PC-3 (cell line): ENCODE measurements around the gene SDF2L1. TPM values are rescaled to one million over a fixed set of nuclear protein-coding genes. Genes with fewer than 3 reads are reported as not detected.

ENCODE experiments used
- ATAC-seq: fragments of 200-7000 bp; cut with Tn5 transposase; 2 replicates; pipeline ENCODE4 v1.9.1; 2020; ENCODE audit warnings: mild to moderate bottlenecking, moderate library complexity
- BruUV-seq: library from RNA; stranded (reverse); fragments of 400-500 nt; replicated peaks from 2 replicates; lab custom pipeline; 2021; lab: Mats Ljungman, UMichigan
- CTCF ChIA-PET: fragments of 300-600 bp; sonication (Branson Sonifier 250); formaldehyde crosslinking; loops from one replicate; lab custom pipeline; 2022; ENCODE audit warnings: antibody characterized with exemption; lab: Charles Lee
- POLR2A ChIA-PET: fragments of 300-600 bp; sonication (Branson Sonifier 250); formaldehyde crosslinking; loops from one replicate; lab custom pipeline; 2022; ENCODE audit warnings: antibody characterized with exemption; ENCODE audit not compliant: unreplicated experiment; lab: Charles Lee
- DNase-seq: peaks from one replicate; pipeline ENCODE4 v3.0.0-alpha.2; 2015
- H2AFZ ChIP-seq: fragments of 300-600 bp; sonication (generic); 2 replicates; pipeline ENCODE4 v1.6.0; 2016; ENCODE audit warnings: antibody characterized with exemption, low read length
- H3F3A ChIP-seq: fragments of 300-600 bp; sonication (generic); one replicate; pipeline ENCODE4 v1.6.0; 2017; ENCODE audit warnings: antibody characterized with exemption, low read length, control low read depth, mild to moderate bottlenecking; ENCODE audit not compliant: unreplicated experiment
- H3K27ac ChIP-seq: fragments of 300-600 bp; sonication (generic); 2 replicates; pipeline ENCODE4 v1.5.1; 2016; ENCODE audit warnings: mild to moderate bottlenecking, low read length
- H3K27me3 ChIP-seq: fragments of 300-600 bp; sonication (generic); 2 replicates; pipeline ENCODE4 v1.6.1; 2016; ENCODE audit warnings: low read length, mixed read lengths
- H3K36me3 ChIP-seq: fragments of 300-600 bp; sonication (generic); 2 replicates; pipeline ENCODE4 v1.6.1; 2016; ENCODE audit warnings: low read depth, mixed run types, low read length, mixed read lengths
- H3K4me1 ChIP-seq: fragments of 300-600 bp; sonication (generic); 2 replicates; pipeline ENCODE4 v1.5.1; 2016; ENCODE audit warnings: low read length; ENCODE audit not compliant: insufficient read depth
- H3K4me2 ChIP-seq: fragments of 300-600 bp; sonication (generic); 2 replicates; pipeline ENCODE4 v1.6.0; 2016; ENCODE audit warnings: low read length
- H3K4me3 ChIP-seq: fragments of 300-600 bp; sonication (generic); 2 replicates; pipeline ENCODE4 v1.5.1; 2016; ENCODE audit warnings: mild to moderate bottlenecking, low read length, mixed read lengths
- H3K79me2 ChIP-seq: fragments of 300-600 bp; sonication (generic); 2 replicates; pipeline ENCODE4 v1.6.1; 2017; ENCODE audit warnings: low read length, mixed read lengths
- H3K9ac ChIP-seq: fragments of 300-600 bp; sonication (generic); 2 replicates; pipeline ENCODE4 v1.6.0; 2016; ENCODE audit warnings: mild to moderate bottlenecking, low read length
- H3K9me2 ChIP-seq: fragments of 300-600 bp; sonication (generic); replicated peaks from 2 replicates; pipeline ENCODE4 v1.6.1; 2016; ENCODE audit warnings: mixed run types, low read length, mixed read lengths
- H3K9me3 ChIP-seq: fragments of 300-600 bp; sonication (generic); 2 replicates; pipeline ENCODE4 v1.6.1; 2016; ENCODE audit warnings: low read length, mixed read lengths
- H4K20me1 ChIP-seq: fragments of 300-600 bp; sonication (generic); 2 replicates; pipeline ENCODE4 v1.6.1; 2016; ENCODE audit warnings: low read length, mixed read lengths
- CTCF ChIP-seq: fragments of 300-600 bp; sonication (generic); conservative IDR thresholded peaks from 2 replicates; pipeline ENCODE4 v1.5.1; 2017; ENCODE audit warnings: antibody characterized with exemption, low read depth, mild to moderate bottlenecking, low read length
- EZH2 ChIP-seq: fragments of 300-600 bp; sonication (generic); IDR thresholded peaks from one replicate; pipeline ENCODE4 v1.6.1; 2017; ENCODE audit warnings: antibody characterized with exemption, mild to moderate bottlenecking, low read length; ENCODE audit not compliant: unreplicated experiment
- EZH2phosphoT487 ChIP-seq: fragments of 300-600 bp; sonication (generic); IDR thresholded peaks from 2 replicates; pipeline ENCODE4 v1.6.1; 2018; ENCODE audit warnings: mild to moderate bottlenecking, antibody characterized with exemption, low read length, borderline replicate concordance
- intact Hi-C: fragments of 100-400 bp; cut with micrococcal nuclease; formaldehyde crosslinking; loops from 2 replicates; pipeline ENCODE4 v1.9.0; 2023
- total RNA-seq: library from RNA; depleted of rRNA; stranded (reverse); fragments of >200 nt; gene quantifications from 2 replicates; pipeline ENCODE4 v1.2.3, GENCODE V29; 2014

SDF2L1 gene
- total RNA-seq, 1 experiment from 2014 or later = 180 TPM

DNA sequence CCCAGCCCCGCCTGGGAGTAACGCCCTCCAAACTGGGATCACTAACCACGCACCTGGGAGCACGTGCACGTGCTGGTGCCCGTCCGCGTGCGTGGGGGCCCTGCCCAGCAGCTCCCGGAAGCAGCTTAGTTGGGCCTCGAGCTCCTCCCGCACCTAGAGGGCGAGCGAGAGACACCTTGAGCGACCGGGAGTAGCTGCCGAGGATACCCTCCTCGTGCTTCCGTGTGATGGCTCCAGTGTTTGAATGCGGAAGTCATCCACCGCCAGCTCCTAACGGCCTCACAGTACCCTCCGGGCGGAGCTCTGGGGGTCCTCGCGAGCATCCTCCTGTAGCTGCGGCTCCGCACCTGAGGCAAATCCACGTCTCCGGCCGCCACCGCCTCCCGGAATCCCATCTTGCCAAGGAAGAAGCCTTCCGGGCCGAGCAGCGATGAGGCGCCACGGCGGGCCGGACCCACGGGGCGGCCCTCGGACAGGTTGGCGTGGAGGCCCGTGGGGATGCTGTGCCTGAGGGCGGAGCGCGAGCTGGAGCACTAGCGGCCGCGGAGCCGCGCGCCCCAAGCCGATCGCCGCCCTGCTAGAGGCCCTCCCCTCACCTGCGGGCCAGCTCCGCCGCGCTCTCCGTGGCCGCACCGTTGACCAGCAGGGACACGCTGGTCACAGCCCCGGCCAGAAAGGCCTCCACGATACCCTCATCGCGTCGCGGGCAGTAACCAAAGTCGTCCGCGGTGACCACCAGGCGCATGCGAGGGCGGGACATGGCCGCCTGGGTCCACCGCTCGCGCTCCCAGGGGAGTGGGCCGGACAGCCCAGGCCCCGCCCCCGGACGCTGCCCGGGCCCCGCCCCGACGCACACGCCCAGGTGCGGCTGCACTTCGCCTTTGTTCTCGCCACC lies 12.6 kb upstream of the SDF2L1 start, which contains the start of gene YDJC:
Gene YDJC (minus strand): TSS at position 768 of the 895 bp plus-strand sequence. CDS start 8 bp downstream, at position 760.
- TSS peak; percentile 65 for BruUV-seq
- Histone ChIP-seq H3F3A (no peaks in the 10 kb centered on the region), H3K27me3 (no peaks in the 10 kb centered on the region), H4K20me1 (no peaks in the 10 kb centered on the region), H3K9ac (peak within 1 kb of the TSS; percentile 100), H3K4me3 (peak within 1 kb of the TSS; percentile 96), H3K9me3 (no peaks in the 10 kb centered on the region), H2AFZ (peak within 1 kb of the TSS; percentile 80), H3K9me2 (no peaks in the 10 kb centered on the region), H3K27ac (peak within 1 kb of the TSS; percentile 81), H3K36me3 (peaks cover 3% of the 10 kb centered on the region; the same call in 1 of the 2 replicates), H3K4me2 (peak within 1 kb of the TSS; percentile 99), H3K79me2 (peaks cover 40% of the 10 kb centered on the region), H3K4me1 (peaks cover 10% of the 10 kb centered on the region)
- CTCF ChIA-PET = interaction anchor here (0.6 to 1.4 kb wide), 4 partner anchors 12 to 173 kb away, joined by 3 to 15 read pairs (median 4); partner anchors contain the start of gene SDF2L1
- DNase-seq = peak; percentile 92
- ATAC-seq = peak; percentile 89
- intact Hi-C loops = no loop called here
- POLR2A ChIA-PET = interaction anchor here (0.5 to 1.2 kb wide), 6 partner anchors 12 to 627 kb away, joined by 3 to 7 read pairs (median 3); partner anchors contain the start of gene SDF2L1
- no peak for TF ChIP-seq EZH2phosphoT487
- no peak for TF ChIP-seq EZH2
- peak; percentile 57 for TF ChIP-seq CTCF

DNA sequence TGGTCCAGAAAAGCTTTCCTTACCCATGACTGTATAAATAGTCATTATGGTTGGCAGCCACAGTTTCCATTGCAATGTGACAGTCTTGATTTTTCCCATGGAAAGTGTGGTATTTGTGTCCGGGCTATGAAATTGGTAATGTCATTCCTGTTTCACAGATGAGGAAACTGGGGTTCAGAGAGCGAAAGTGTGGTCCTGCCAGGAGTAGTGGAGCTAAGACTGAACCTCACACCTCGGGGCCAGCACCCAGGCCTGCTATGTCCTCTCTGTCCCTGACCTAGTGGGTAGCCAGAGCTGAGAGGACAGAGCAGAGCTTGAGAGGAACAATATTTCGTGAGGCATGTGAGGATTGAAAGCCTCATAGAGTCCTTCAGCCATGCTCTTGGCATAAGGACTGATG lies 11.1 kb upstream of the SDF2L1 start:
- H3K9me2 ChIP-seq = no peaks in the 10 kb centered on the region
- no TSS peak for BruUV-seq
- no peak for DNase-seq
- no peak for ATAC-seq
- H4K20me1 ChIP-seq = no peaks in the 10 kb centered on the region
- H3K4me3 ChIP-seq = no peak overlapping the region
- ChIA-PET CTCF (no interaction called here), POLR2A (no interaction called here)
- TF ChIP-seq CTCF (no peak), EZH2phosphoT487 (no peak), EZH2 (no peak)
- intact Hi-C loops = no loop called here
- H3K4me1 ChIP-seq = peaks cover 10% of the 10 kb centered on the region
- H3K27me3 ChIP-seq = no peaks in the 10 kb centered on the region
- no peak overlapping the region for H3K4me2 ChIP-seq
- no peaks in the 10 kb centered on the region for H3K9me3 ChIP-seq
- H3K9ac ChIP-seq = no peak overlapping the region
- no peak overlapping the region for H3K27ac ChIP-seq
- peaks cover 38% of the 10 kb centered on the region for H3K79me2 ChIP-seq
- no peaks in the 10 kb centered on the region for H3F3A ChIP-seq
- no peak overlapping the region for H2AFZ ChIP-seq
- peaks cover 3% of the 10 kb centered on the region; the same call in 1 of the 2 replicates for H3K36me3 ChIP-seq
